SK-N-SH (cell line): ENCODE results near the gene LPCAT1. TPM values are rescaled to one million over a fixed set of nuclear protein-coding genes. Genes with fewer than 3 reads are reported as not detected.

Experiments used
- CTCF ChIA-PET: fragments of 300-600, 350-600 bp; formaldehyde crosslinking; extraction: SDS; loops from one replicate; lab custom pipeline; 2021; lab: Yijun Ruan, JAX
- POLR2A ChIA-PET: fragments of 350-600 bp; sonication (Branson Sonifier 250); formaldehyde crosslinking; extraction: SDS; loops from one replicate; lab custom pipeline; 2020; ENCODE audit warnings: antibody characterized with exemption, inconsistent platforms; lab: Yijun Ruan, JAX
- DNase-seq: peaks from one replicate; pipeline ENCODE4 v3.0.0; 2012
- H2AFZ ChIP-seq: fragments of 200-600 bp; sonication (generic); 2 replicates; pipeline ENCODE4 v1.8.1; 2016; ENCODE audit warnings: antibody characterized with exemption, mild to moderate bottlenecking, low read depth
- H3F3A ChIP-seq: fragments of 200-600 bp; sonication (generic); replicated peaks from 2 replicates; pipeline ENCODE3; 2016; ENCODE audit warnings: antibody characterized with exemption, mild to moderate bottlenecking; ENCODE audit not compliant: insufficient read depth
- H3K27ac ChIP-seq, 2 experiments: fragments of 200-500 bp in 1 of 2; fragments of 200-600 bp in 1 of 2; sonication (Bioruptor generic) in 1 of 2; sonication (generic), shearing (Covaris generic) in 1 of 2; 2 replicates each; pipeline versions ENCODE4 v1.5.1 to v1.6.1; 2014 to 2016; ENCODE audit warnings: low read depth in 2 of 2, inconsistent platforms in 1 of 2, low read length in 1 of 2, mild to moderate bottlenecking in 1 of 2, mixed read lengths in 1 of 2
- H3K27me3 ChIP-seq: fragments of 200-600 bp; sonication (generic), shearing (Covaris generic); 2 replicates; pipeline ENCODE4 v1.6.1; 2016; ENCODE audit warnings: mixed run types; ENCODE audit not compliant: insufficient read depth
- H3K36me3 ChIP-seq, 2 experiments: fragments of 200-500 bp in 1 of 2; fragments of 200-600 bp in 1 of 2; sonication (Bioruptor generic) in 1 of 2; sonication (generic) in 1 of 2; replicated peaks in 1 of 2; 2 replicates each; pipeline versions ENCODE3 to v1.5.1; 2014 to 2016; ENCODE audit warnings: low read length in 1 of 2, mild to moderate bottlenecking in 1 of 2; ENCODE audit not compliant: insufficient read depth in 2 of 2, control insufficient read depth in 1 of 2
- H3K4me1 ChIP-seq, 2 experiments: fragments of 200-500 bp in 1 of 2; fragments of 200-600 bp in 1 of 2; sonication (Bioruptor generic) in 1 of 2; sonication (generic), shearing (Covaris generic) in 1 of 2; 2 replicates each; pipeline versions ENCODE4 v1.5.1 to v1.6.1; 2014 to 2016; ENCODE audit warnings: low read depth in 1 of 2, low read length in 1 of 2, mixed run types in 1 of 2; ENCODE audit not compliant: insufficient read depth in 2 of 2, control insufficient read depth in 1 of 2
- H3K4me2 ChIP-seq: fragments of 200-600 bp; sonication (generic), shearing (Covaris generic); 2 replicates; pipeline ENCODE4 v1.6.1; 2017; ENCODE audit warnings: mixed run types
- H3K4me3 ChIP-seq, 2 experiments: fragments of 200-500 bp in 1 of 2; fragments of 200-600 bp in 1 of 2; sonication (Bioruptor generic) in 1 of 2; sonication (generic), shearing (Covaris generic) in 1 of 2; 2 replicates each; pipeline versions ENCODE4 v1.5.1 to v1.8.1; 2014 to 2016; ENCODE audit warnings: low read depth in 2 of 2, inconsistent platforms in 1 of 2, low read length in 1 of 2, mild to moderate bottlenecking in 1 of 2, mixed read lengths in 1 of 2, moderate library complexity in 1 of 2
- H3K79me2 ChIP-seq: fragments of 200-600 bp; sonication (generic); 2 replicates; pipeline ENCODE4 v1.8.1; 2017; ENCODE audit warnings: mild to moderate bottlenecking; ENCODE audit not compliant: insufficient read depth
- H3K9ac ChIP-seq: fragments of 200-600 bp; sonication (generic); 2 replicates; pipeline ENCODE4 v1.6.1; 2017; ENCODE audit warnings: mixed run types
- H3K9me2 ChIP-seq: fragments of 200-600 bp; sonication (generic); 2 replicates; pipeline ENCODE4 v1.6.1; 2017; ENCODE audit warnings: mixed run types
- H3K9me3 ChIP-seq: fragments of 200-600 bp; sonication (generic); 2 replicates; pipeline ENCODE4 v1.6.1; 2017; ENCODE audit warnings: mixed run types, mild to moderate bottlenecking, moderate library complexity
- H4K20me1 ChIP-seq: fragments of 200-600 bp; sonication (generic); 2 replicates; pipeline ENCODE4 v1.6.1; 2017; ENCODE audit warnings: mild to moderate bottlenecking, mixed run types; ENCODE audit not compliant: insufficient read depth
- CHD2 ChIP-seq: fragments of 150-350 bp; IDR thresholded peaks from 2 replicates; pipeline ENCODE4 v1.6.1; 2018; ENCODE audit warnings: low read length; ENCODE audit not compliant: partially characterized antibody
- ELF1 ChIP-seq: IDR thresholded peaks from 2 replicates; pipeline ENCODE4 v1.4.0; 2012
- EP300 ChIP-seq, 2 experiments: IDR thresholded peaks; 2 replicates each; pipeline versions ENCODE4 v1.4.0 to v1.6.1; 2012; ENCODE audit warnings: borderline replicate concordance in 1 of 2, low read depth in 1 of 2, low read length in 1 of 2
- FOXJ3 ChIP-seq: sonication (generic); formaldehyde crosslinking; IDR thresholded peaks from 2 replicates; pipeline ENCODE4 v1.5.1; 2020; ENCODE audit warnings: mild to moderate bottlenecking, missing genetic modification reagents
- GABPA ChIP-seq: IDR thresholded peaks from 2 replicates; pipeline ENCODE4 v1.4.0; 2012; ENCODE audit warnings: low read depth, mild to moderate bottlenecking
- GATA2 ChIP-seq: sonication (generic); formaldehyde crosslinking; IDR thresholded peaks from 2 replicates; pipeline ENCODE4 v1.5.0; 2020; ENCODE audit warnings: mild to moderate bottlenecking, missing genetic modification reagents
- MEF2A ChIP-seq: IDR thresholded peaks from 2 replicates; pipeline ENCODE4 v1.4.0; 2012; ENCODE audit warnings: low read depth, borderline replicate concordance
- NRF1 ChIP-seq: IDR thresholded peaks from 2 replicates; pipeline ENCODE4 v1.6.1; 2012; ENCODE audit warnings: low read depth, mild to moderate bottlenecking, low read length
- PBX3 ChIP-seq: IDR thresholded peaks from 2 replicates; pipeline ENCODE4; 2012
- POLR2AphosphoS5 ChIP-seq: IDR thresholded peaks from 2 replicates; pipeline ENCODE4 v1.6.1; 2012; ENCODE audit warnings: low read depth, low read length
- RAD21 ChIP-seq: IDR thresholded peaks from 2 replicates; pipeline ENCODE4 v1.6.1; 2012; ENCODE audit warnings: mild to moderate bottlenecking, low read length
- RCOR1 ChIP-seq: fragments of 150-350 bp; IDR thresholded peaks from 2 replicates; pipeline ENCODE4 v1.6.1; 2017; ENCODE audit warnings: antibody characterized with exemption, low read length
- SIN3A ChIP-seq: IDR thresholded peaks from 2 replicates; pipeline ENCODE4 v1.6.1; 2012; ENCODE audit warnings: low read depth, mild to moderate bottlenecking, low read length, moderate library complexity, borderline replicate concordance
- SMC3 ChIP-seq: IDR thresholded peaks from 2 replicates; pipeline ENCODE4 v1.6.1; 2012; ENCODE audit warnings: low read depth, low read length, improper control_type of control experiment
- TAF1 ChIP-seq: IDR thresholded peaks from 2 replicates; pipeline ENCODE4 v1.6.1; 2012; ENCODE audit warnings: low read depth, mild to moderate bottlenecking, low read length, moderate library complexity, borderline replicate concordance
- TCF12 ChIP-seq: IDR thresholded peaks from 2 replicates; pipeline ENCODE4 v1.4.0; 2012
- TEAD4 ChIP-seq: IDR thresholded peaks from 2 replicates; pipeline ENCODE4 v1.4.0; 2012; ENCODE audit warnings: mild to moderate bottlenecking, borderline replicate concordance; ENCODE audit not compliant: insufficient read depth
- YY1 ChIP-seq: IDR thresholded peaks from 2 replicates; pipeline ENCODE4 v1.4.0; 2012; ENCODE audit warnings: low read depth, mild to moderate bottlenecking
- WGBS: methylation state at CpG from one replicate; pipeline ENCODE4 v1.1.6; 2017; ENCODE audit warnings: low lambda C conversion rate; 5-methylcytosine and 5-hydroxymethylcytosine counted together
- polyA plus RNA-seq, 3 experiments: library from polyadenylated mRNA; depleted of rRNA; stranded (reverse); fragments of >200 nt; gene quantifications; 2 replicates each; pipeline ENCODE4 v1.2.3, GENCODE V29; 2012
- TF ChIP-seq, protein P1 (sequence below): fragments of 200-600 bp; sonication (generic); IDR thresholded peaks from 2 replicates; pipeline ENCODE4 v1.6.1; 2017; ENCODE audit warnings: antibody characterized with exemption, mild to moderate bottlenecking, moderate library complexity
- TF ChIP-seq, protein P2 (sequence below): IDR thresholded peaks from 2 replicates; pipeline ENCODE4 v1.4.0; 2012; ENCODE audit warnings: low read depth
- TF ChIP-seq, protein P3 (sequence below): fragments of 150-350 bp; IDR thresholded peaks from 2 replicates; pipeline ENCODE4 v1.6.1; 2016; ENCODE audit warnings: mild to moderate bottlenecking, low read depth, low read length

LPCAT1 gene
- polyA plus RNA-seq, 1 of the 3 experiments (the other 2 are of a cell fraction), result 42.3 TPM

- TF ChIP-seq PBX3 (no peak), ELF1 (no peak), YY1 (no peak), RAD21 (no peak), TEAD4 (no peak), RCOR1 (no peak), GATA2 (CRISPR knock-in tag) (no peak), POLR2AphosphoS5 (no peak), NRF1 (no peak)
- TF ChIP-seq, protein P1, sequence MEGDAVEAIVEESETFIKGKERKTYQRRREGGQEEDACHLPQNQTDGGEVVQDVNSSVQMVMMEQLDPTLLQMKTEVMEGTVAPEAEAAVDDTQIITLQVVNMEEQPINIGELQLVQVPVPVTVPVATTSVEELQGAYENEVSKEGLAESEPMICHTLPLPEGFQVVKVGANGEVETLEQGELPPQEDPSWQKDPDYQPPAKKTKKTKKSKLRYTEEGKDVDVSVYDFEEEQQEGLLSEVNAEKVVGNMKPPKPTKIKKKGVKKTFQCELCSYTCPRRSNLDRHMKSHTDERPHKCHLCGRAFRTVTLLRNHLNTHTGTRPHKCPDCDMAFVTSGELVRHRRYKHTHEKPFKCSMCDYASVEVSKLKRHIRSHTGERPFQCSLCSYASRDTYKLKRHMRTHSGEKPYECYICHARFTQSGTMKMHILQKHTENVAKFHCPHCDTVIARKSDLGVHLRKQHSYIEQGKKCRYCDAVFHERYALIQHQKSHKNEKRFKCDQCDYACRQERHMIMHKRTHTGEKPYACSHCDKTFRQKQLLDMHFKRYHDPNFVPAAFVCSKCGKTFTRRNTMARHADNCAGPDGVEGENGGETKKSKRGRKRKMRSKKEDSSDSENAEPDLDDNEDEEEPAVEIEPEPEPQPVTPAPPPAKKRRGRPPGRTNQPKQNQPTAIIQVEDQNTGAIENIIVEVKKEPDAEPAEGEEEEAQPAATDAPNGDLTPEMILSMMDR, result no peak
- TF ChIP-seq, protein P2, sequence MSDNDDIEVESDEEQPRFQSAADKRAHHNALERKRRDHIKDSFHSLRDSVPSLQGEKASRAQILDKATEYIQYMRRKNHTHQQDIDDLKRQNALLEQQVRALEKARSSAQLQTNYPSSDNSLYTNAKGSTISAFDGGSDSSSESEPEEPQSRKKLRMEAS, result no peak
These were observed 22.1 kb upstream of the LPCAT1 start (continued) for GRCh38 chr5:1545805-1546355.

GRCh38 chr5:1545126-1545804 lies 21.5 kb upstream of the LPCAT1 start:
- no peak overlapping the region for H2AFZ ChIP-seq
- H3K4me1 ChIP-seq, result peaks cover 0 to 2% of the 10 kb centered on the region in 2 experiments; a peak in 1 of 4 replicates
- no peaks in the 10 kb centered on the region for H4K20me1 ChIP-seq
- peaks cover 10% of the 10 kb centered on the region for H3F3A ChIP-seq
- POLR2A ChIA-PET, result no interaction called here
- CTCF ChIA-PET, result no interaction called here
- H3K36me3 ChIP-seq, result no peaks in the 10 kb centered on the region
- 30% methylated on average over 4 of the region's 4 CpGs for WGBS
- no peak overlapping the region for H3K9ac ChIP-seq
- no peak for TF ChIP-seq TAF1
- no peak for TF ChIP-seq PBX3
- TF ChIP-seq, protein P2, result no peak
- TF ChIP-seq, protein P3, sequence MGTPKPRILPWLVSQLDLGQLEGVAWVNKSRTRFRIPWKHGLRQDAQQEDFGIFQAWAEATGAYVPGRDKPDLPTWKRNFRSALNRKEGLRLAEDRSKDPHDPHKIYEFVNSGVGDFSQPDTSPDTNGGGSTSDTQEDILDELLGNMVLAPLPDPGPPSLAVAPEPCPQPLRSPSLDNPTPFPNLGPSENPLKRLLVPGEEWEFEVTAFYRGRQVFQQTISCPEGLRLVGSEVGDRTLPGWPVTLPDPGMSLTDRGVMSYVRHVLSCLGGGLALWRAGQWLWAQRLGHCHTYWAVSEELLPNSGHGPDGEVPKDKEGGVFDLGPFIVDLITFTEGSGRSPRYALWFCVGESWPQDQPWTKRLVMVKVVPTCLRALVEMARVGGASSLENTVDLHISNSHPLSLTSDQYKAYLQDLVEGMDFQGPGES, result no peak
- no peak for TF ChIP-seq EP300 (IDR thresholded peaks at IDR 0.05; ENCODE audit: borderline replicate concordance in 1 of 2, low read depth in 1 of 2, low read length in 1 of 2)
- TF ChIP-seq NRF1, result no peak
- no peak for TF ChIP-seq SIN3A
- no peak for TF ChIP-seq SMC3
- TF ChIP-seq TCF12, result no peak
- no peak for TF ChIP-seq MEF2A
- TF ChIP-seq GABPA, result no peak
- no peak for TF ChIP-seq RAD21
- no peak for TF ChIP-seq CHD2
- TF ChIP-seq FOXJ3 (CRISPR knock-in tag), result no peak
- H3K27me3 ChIP-seq, result peaks cover 8% of the 10 kb centered on the region; the same call in 1 of the 2 replicates
- no peaks in the 10 kb centered on the region for H3K9me2 ChIP-seq
- no peaks in the 10 kb centered on the region for H3K79me2 ChIP-seq
- H3K4me3 ChIP-seq, result no peak overlapping the region
- no peaks in the 10 kb centered on the region for H3K9me3 ChIP-seq
- DNase-seq, result no peak
- no peak overlapping the region for H3K27ac ChIP-seq
- H3K4me2 ChIP-seq, result no peak overlapping the region
